H54 (cell line): ENCODE results near the gene ZSCAN12.
A peak's percentile ranks its signal among the peaks of the same experiment; 100 is the strongest.

ENCODE experiments used
- DNase-seq: peaks from one replicate; pipeline ENCODE4 v3.0.0; 2011; ENCODE audit warnings: low spot score, mixed read lengths; ENCODE audit not compliant: insufficient read length
- FAIRE-seq: peaks from 3 replicates; lab custom pipeline; 2011; peaks lifted over from hg19 to GRCh38; lab: Jason Lieb, UNC
- POLR2A ChIP-seq: IDR thresholded peaks from 2 replicates; pipeline ENCODE4 v1.6.1; 2011; ENCODE audit warnings: low read depth, mild to moderate bottlenecking, low read length

ZSCAN12 gene

DNA sequence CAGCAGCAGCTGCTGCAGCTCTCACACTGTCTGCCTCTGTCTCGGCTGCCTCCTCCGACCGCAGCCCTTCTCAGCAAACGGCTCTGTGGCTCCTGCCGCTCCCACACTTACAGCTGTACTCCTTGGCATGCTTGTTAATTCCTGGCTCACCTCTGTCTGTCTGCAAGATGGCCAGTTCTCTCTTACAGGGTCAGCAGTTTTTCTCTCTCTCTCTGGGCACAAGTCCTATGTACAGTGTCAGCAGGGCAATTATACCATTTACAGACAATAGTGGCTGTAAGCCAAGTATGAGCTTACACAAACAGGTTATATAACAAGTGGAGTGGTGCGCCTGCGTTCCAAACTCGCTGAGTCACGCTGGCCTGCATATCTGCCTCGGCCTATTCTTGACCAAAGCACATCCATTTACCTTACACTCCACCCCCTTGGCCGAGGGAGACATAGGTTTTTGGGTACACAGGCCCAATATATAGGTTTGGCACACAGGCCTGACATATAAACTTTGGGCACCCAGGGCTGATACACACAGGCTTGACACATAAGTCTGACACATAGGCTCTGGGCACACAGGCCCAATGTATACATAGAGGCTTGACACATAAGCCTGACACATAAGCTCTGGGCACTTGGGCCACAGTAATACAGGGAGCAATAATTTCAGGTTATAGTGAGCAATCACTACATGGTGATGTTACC is 45.4 kb downstream of the ZSCAN12 start:
- FAIRE-seq: no peak

DNA sequence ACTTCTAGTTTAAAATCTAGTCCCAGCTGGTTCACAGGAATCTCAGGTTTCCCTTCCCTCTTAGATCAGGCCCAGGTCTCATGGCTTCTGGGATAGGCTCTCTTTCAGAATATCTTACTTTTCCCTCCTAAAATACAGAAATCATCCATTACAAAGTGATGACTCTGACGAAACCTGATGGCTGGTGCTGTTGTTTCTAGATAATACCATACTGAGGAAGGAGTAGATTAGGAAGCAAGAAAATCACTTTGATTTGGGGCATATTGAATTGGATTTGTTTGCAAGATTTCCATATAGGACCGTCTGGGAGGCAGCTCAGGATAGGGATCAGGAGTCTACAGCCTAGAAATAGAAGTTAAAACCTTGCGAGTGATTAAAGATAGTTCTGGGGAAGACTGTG is 46.2 kb downstream of the ZSCAN12 start:
- FAIRE-seq (no peak), DNase-seq (no peak)
- no peak for TF ChIP-seq POLR2A

More for the DNA sequence above, 45.4 kb downstream of the ZSCAN12 start:
- DNase-seq: no peak
- no peak for TF ChIP-seq POLR2A

DNA sequence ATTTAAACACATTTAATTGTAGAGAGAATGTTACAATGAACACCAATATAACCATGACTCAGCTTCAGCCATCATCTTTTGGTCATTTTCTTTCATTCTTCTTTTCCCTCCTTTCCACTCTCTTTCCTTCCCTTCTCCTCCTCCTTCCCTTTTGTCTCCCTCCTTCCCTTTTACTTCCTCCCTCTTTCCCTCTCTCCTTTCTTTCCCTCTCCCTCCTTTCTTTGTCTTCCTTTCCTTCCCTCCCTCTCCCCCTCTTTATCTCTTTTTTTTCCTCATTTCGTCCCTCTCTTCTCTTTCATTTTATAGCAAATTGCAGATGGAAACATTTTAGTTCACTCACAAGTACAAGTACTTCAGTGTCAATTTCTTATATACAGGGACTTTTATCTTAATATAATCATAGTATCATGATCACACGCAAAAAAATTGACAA is 48.0 kb downstream of the ZSCAN12 start:
- TF ChIP-seq POLR2A: no peak
- DNase-seq (no peak), FAIRE-seq (no peak)

DNA sequence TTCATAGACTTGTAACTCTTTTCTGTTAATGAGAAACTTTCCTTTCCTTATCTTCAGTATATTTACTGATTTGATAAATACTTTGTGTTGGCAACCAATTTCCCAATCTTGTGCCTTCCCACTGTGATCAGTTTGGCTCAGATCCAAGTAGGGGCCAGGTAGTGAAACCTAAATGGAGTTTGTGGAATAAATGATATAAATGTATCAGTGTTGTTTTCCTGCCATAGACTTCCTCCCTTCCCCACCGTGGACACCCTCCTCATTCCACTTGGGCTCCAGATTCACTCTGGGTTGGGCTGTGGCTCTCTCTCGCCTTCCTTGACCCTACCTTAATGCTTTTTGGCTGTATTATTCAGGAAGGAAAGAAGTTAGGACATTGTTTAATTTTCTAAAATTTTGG is 48.5 kb downstream of the ZSCAN12 start:
- no peak for FAIRE-seq
- no peak for DNase-seq
- TF ChIP-seq POLR2A: no peak

DNA sequence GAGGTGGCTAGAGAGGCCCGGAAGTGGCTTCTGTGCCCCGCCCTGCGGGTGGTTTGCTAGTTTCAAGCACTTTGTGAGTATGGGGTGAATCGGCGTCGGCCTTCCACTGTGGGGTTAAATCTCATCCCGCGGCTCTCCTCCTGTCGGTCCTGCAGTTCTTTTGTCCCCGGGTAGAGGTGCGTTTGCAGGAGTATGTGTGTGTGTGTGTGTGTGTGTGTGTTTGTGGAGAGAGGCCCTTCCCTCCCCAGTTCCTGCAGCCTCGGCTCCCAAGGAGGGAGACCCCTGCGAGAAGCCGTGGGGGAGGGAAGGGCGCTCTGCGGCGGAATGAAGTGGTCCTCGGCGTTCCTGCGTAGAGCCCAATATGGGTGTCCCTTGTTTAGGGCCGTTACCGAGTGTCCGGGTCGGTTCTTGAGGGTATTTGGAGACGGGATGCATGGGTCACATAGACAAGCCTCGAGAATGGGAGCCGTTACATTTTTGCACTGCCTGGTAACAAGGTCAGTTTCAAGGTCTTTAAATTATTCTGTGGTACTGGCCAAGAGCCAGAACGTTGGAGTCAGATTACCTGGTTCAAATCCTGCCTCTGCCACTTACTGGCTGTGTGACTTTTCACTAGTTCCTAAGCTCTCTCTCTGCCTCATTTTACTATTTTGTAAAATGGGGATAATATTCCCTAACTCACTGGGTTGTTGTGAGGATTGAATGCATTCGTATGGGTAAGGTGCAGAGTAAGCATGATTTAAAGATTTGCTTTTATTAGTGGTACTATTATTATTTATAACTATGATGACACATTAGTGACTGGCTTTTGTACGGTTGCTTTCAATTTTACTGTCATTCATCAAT is 49.4 kb downstream of the ZSCAN12 start, which contains the start of gene ZKSCAN3:
TSS of gene ZKSCAN3 (plus strand) at position 56 of the 846 bp plus-strand sequence. CDS start 9,640 bp downstream, outside the sequence.
- FAIRE-seq: peak; percentile 91

DNA sequence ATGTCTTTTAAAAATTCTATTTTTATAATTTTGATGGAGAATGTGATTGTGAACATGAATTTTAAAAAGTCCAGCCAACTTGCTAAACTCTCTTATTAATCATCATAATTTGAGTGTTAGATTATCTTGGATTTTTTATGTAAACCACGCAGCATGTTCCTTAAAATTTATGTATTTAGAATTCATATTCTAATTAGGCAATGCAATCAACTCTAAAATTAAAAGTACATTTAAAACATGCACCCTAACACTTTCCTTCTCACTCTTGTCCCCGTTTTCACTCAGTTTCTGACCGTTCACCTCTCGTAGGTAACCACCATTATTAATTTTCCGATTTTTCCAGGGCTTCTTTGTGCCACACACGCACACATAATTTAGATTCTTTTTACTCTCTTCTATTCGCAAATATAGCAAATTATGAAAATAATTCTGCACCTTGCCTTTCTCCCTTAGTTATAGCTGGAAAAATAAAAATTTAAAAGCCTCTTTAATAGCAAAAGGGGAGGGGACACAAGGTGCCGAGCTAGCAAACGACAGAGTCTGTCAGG is 50.1 kb downstream of the ZSCAN12 start:
- no peak for TF ChIP-seq POLR2A
- DNase-seq (no peak), FAIRE-seq (no peak)

More for the DNA sequence above, 49.4 kb downstream of the ZSCAN12 start, which contains the start of gene ZKSCAN3:
- peak; percentile 68 for DNase-seq
- peak; percentile 38; the same call in 1 of the 2 replicates for TF ChIP-seq POLR2A

DNA sequence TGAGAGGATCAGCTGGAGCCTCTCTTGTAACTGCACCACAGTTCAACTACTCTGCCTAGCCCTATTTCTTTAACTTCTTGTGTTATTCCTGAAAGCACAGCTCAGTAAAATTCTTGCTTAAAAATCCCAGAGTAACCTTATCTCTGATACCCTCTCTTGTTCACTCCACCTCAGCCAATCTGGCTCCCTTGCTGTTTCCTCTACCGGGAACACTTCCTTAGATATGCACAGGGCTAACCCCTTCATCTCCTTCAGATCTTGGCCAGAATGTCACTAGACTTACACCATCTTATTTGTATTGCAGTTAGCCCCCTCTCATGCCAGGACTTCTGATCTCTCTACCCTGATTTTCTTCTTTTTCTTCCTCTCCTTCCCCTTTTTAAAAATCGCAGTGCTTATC is 52.4 kb downstream of the ZSCAN12 start:
- FAIRE-seq (no peak), DNase-seq (no peak)

DNA sequence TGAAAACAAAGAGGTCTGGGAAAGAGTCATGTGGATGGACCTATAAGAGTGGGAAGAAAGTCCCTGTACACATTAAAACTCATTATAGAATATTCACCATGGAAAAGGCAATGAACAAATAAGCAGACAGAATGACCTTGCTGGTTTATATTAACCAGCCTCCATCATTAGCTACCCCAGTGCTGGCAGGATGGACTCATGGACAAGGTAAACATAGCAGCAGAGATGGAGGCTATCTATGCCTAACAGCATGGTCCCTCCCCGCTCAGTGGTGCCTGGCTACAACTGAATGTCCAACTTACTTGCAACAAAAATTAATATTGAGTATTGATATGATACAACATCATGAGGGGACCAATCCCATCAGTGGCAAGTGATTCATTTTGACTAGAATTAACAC is 54.3 kb downstream of the ZSCAN12 start:
- no peak for FAIRE-seq
- TF ChIP-seq POLR2A: no peak

More for the DNA sequence above, 52.4 kb downstream of the ZSCAN12 start:
- no peak for TF ChIP-seq POLR2A

DNA sequence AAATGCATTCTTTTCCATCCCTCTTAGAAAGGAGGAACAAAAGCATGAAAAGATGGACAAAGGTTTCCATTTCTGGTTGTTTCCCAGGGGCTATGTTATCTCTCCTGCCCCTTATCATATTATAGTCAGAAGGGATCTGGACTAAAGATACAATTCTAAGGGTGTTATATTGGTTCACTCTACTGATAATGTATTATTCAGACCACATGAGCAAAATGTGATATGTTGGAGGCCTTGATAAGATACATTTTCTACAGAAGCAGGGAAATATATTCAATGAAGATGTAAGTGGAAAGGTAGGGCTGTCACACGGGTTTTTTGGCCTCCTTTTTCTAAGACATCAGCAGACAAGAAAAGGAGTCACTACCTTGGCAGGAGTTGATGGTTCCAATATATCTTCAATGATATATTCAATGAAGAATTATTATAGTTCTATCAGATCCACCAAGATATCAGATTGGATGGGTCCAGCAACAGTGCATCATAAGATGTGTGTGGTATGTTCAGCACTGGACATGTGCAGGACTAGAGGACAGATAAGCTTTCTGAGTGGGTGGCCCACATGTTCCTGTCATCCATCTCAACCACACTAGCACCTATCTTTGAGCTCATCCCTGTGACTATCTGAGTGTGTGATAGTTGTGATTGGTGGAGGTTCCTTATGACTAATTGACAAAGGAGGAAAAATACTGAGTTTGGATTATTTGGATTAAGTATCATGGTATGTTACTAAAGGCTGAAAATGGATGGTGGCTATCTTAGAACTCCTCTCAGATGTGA is 55.5 kb downstream of the ZSCAN12 start:
- FAIRE-seq: no peak
- no peak for DNase-seq
- no peak for TF ChIP-seq POLR2A

More for the DNA sequence above, 54.3 kb downstream of the ZSCAN12 start:
- no peak for DNase-seq

DNA sequence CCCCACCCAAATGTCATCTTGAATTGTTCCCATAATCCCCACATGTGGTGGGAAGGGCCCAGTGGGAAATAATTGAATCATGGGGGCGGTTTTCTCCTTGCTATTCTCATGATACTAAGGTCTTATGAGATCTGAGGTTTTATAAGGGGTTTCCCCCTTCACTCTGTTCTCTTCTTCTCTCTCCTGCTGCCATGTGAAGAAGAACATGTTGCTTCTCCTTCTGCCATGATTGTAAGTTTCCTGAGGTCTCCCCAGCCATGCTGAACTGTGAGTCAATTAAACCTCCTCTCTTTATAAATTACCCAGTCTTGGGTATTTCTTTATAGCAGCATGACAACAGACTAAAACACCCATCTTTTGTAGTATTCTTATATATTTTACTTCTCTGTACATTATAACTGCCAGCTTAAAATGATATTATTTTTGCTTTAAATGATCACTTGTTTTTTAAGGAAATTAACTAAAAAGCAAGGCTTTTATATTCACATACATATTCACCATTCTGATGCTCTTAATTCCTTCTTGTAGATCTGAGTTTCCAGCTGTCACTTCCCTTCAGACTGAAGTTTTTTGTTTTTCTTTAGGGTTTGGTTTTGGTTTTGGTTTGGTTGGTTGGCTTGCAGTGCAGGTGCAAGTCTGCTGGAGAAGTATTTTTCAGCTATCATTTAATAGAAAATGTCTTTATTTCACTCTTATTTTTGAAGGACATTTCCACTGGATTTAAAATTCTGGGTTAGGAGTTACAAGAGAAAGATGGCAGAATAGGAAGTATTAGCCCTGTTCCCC is 59.0 kb downstream of the ZSCAN12 start:
- DNase-seq (no peak), FAIRE-seq (no peak)
- TF ChIP-seq POLR2A: no peak

DNA sequence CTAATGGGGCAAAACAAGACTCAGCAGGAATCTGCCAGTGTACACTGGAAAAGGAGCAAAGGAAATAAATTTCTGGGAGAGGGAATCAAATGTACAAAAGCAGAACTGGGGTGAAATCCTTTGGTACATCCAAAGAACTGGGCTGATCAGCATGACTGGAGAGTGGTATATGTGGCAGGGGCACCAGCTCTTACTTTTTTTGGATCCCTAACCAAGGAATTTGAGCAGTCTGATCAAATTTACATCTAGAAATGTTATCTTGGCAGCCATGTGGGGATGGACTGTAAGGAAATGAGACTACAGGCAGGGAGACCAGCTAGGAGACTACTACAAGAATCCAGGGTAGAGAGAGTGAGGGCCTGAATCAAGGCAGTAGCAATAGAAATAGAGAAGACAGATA is 62.4 kb downstream of the ZSCAN12 start:
- no peak for TF ChIP-seq POLR2A
- FAIRE-seq (no peak), DNase-seq (no peak)

DNA sequence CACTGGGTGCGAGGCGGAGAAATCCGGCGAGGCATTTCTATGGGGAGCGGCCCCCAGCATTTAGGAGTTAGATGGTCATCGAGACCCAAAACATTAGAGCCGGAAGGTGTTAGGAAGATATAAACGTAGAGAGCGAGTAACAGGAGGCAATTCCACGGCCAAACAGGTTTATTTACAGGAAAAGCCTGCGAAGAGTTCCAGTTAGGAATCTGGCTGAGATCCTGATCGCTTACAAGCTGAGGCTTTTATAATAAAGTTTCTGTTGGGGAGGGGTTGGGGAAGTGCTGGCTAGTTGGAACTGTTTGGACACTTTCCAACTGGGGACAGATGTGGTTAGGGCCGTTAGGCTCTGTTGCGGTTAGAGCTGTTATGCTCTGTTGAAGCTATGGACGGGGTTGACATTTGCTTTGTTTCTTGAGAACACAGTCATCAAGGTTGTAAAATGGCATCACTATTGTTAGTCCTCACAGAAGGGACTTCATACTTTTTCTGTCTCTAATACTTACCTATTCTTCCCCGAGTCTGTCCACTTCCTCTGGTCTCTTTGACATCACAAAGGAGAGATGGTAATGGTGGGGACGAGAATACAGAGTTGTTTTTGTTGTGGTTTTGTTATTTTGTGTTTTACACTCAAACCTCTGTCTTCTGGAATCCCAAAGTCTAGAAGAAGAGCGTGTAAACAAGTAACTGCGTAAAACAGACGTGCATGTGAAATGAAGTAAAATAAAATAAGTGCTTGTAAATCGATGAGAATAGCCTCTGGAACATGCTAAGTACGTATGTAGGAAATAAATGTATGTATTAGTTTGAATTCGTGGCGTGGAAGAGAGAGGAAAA is 63.0 kb downstream of the ZSCAN12 start:
- FAIRE-seq: peak; percentile 72
- DNase-seq: no peak
- TF ChIP-seq POLR2A: no peak
